DND-41 (cell line): ENCODE data around the gene APPBP2.

Source experiments
- ATAC-seq: fragments of 200-7000 bp; cut with Tn5 transposase; 3 replicates; pipeline ENCODE4 v1.9.1; 2021; ENCODE audit warnings: low read depth; ENCODE audit not compliant: insufficient read depth
- DNase-seq: peaks from one replicate; pipeline ENCODE4 v3.0.0-alpha.2; 2020
- H2AFZ ChIP-seq: 2 replicates; pipeline ENCODE4 v1.6.0; 2012; ENCODE audit warnings: low read depth, low read length
- H3K27ac ChIP-seq: 2 replicates; pipeline ENCODE4 v1.5.1; 2012; ENCODE audit warnings: low read length, inconsistent platforms
- H3K27me3 ChIP-seq: fragments of 200-600 bp; sonication (generic); 2 replicates; pipeline ENCODE4 v1.6.0; 2012; ENCODE audit warnings: low read length, mild to moderate bottlenecking, inconsistent platforms; ENCODE audit not compliant: insufficient read depth, poor library complexity
- H3K36me3 ChIP-seq: 2 replicates; pipeline ENCODE4 v1.5.1; 2012; ENCODE audit warnings: low read length, inconsistent platforms; ENCODE audit not compliant: insufficient read depth
- H3K4me1 ChIP-seq: 2 replicates; pipeline ENCODE4 v1.5.1; 2012; ENCODE audit warnings: mild to moderate bottlenecking, low read length; ENCODE audit not compliant: insufficient read depth
- H3K4me2 ChIP-seq: 2 replicates; pipeline ENCODE4 v1.6.0; 2012; ENCODE audit warnings: mild to moderate bottlenecking, moderate library complexity, low read length, inconsistent platforms; ENCODE audit not compliant: insufficient read depth
- H3K4me3 ChIP-seq, 2 experiments: fragments of 200-600 bp in 1 of 2; shearing (Covaris generic) in 1 of 2; 2 replicates each; pipeline ENCODE4 v1.5.1; 2012 to 2016; ENCODE audit warnings: inconsistent platforms in 2 of 2, low read length in 2 of 2, mild to moderate bottlenecking in 2 of 2, low read depth in 1 of 2, moderate library complexity in 1 of 2
- H3K79me2 ChIP-seq: 2 replicates; pipeline ENCODE4 v1.6.0; 2012; ENCODE audit warnings: low read length, inconsistent platforms; ENCODE audit not compliant: insufficient read depth
- H3K9ac ChIP-seq: 2 replicates; pipeline ENCODE4 v1.6.0; 2012; ENCODE audit warnings: low read depth, mild to moderate bottlenecking, inconsistent platforms, low read length, moderate library complexity
- H3K9me3 ChIP-seq: 2 replicates; pipeline ENCODE4 v1.5.1; 2012; ENCODE audit warnings: low read length, moderate library complexity, mild to moderate bottlenecking, inconsistent platforms; ENCODE audit not compliant: insufficient read depth, severe bottlenecking
- H4K20me1 ChIP-seq: 2 replicates; pipeline ENCODE4 v1.6.0; 2012; ENCODE audit warnings: low read length; ENCODE audit not compliant: insufficient read depth
- EZH2 ChIP-seq: IDR thresholded peaks from 3 replicates; pipeline ENCODE4 v1.6.1; 2012; ENCODE audit warnings: borderline replicate concordance, low read depth, mild to moderate bottlenecking, moderate library complexity, low read length, inconsistent platforms; ENCODE audit not compliant: severe bottlenecking
- TF ChIP-seq, protein P1 (sequence below): IDR thresholded peaks from 2 replicates; pipeline ENCODE4 v1.5.1; 2012; ENCODE audit warnings: borderline replicate concordance, low read length, moderate library complexity, mild to moderate bottlenecking; ENCODE audit not compliant: poor library complexity, severe bottlenecking; ENCODE audit errors: extremely low read depth

Gene APPBP2

DNA sequence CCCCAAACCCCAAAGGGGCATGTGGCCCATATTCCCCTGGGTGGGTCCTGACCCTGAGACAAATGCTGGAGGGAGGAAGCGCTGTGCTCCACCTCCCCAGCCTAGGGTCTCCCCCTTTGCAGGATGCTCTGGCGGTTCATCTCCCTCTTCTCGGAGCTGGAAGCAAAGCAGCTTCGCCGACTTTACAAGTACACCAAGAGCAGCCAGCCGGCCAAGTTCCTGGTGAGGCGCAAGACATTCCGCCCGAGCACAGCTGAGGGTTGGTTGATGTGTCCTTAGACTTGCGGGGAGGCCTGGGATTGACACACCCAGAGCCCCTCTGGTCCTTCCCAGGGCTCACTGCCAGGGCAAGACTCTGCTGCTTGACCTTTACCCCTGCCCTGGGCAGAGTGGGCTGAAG is 99.4 kb downstream of the APPBP2 start:
- Histone ChIP-seq H3K27me3 (no peaks in the 10 kb centered on the region), H3K4me3 (no peak overlapping the region), H2AFZ (no peak overlapping the region), H3K79me2 (no peaks in the 10 kb centered on the region), H3K4me1 (no peaks in the 10 kb centered on the region), H3K36me3 (no peaks in the 10 kb centered on the region), H3K9me3 (no peaks in the 10 kb centered on the region), H3K4me2 (no peak overlapping the region), H3K27ac (no peak overlapping the region), H4K20me1 (no peaks in the 10 kb centered on the region), H3K9ac (no peak overlapping the region)
- TF ChIP-seq EZH2, result no peak
- TF ChIP-seq, protein P1, sequence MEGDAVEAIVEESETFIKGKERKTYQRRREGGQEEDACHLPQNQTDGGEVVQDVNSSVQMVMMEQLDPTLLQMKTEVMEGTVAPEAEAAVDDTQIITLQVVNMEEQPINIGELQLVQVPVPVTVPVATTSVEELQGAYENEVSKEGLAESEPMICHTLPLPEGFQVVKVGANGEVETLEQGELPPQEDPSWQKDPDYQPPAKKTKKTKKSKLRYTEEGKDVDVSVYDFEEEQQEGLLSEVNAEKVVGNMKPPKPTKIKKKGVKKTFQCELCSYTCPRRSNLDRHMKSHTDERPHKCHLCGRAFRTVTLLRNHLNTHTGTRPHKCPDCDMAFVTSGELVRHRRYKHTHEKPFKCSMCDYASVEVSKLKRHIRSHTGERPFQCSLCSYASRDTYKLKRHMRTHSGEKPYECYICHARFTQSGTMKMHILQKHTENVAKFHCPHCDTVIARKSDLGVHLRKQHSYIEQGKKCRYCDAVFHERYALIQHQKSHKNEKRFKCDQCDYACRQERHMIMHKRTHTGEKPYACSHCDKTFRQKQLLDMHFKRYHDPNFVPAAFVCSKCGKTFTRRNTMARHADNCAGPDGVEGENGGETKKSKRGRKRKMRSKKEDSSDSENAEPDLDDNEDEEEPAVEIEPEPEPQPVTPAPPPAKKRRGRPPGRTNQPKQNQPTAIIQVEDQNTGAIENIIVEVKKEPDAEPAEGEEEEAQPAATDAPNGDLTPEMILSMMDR, result no peak
- DNase-seq, result no peak
- no peak for ATAC-seq

DNA sequence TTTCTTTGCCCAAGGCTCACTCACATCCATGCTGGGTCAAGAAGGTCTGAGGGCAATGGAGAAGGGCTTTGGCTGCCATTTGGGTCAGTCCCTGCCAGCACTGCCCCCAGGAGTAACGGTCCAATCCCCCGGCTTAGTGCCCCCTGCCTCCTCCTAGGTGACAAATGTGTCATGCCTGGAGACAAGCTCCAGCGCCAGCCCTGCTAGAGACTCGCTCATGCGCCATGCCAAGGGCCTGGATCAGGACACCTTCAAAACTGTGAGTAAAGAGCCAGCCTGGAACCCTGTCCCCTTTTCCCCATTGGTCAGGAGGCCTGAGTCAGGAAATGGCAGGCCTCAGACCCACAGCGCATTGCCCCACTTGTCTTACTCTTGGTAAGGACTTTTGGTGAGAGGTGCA is 100.4 kb downstream of the APPBP2 start:
- no peak overlapping the region for H2AFZ ChIP-seq
- H3K9ac ChIP-seq, result no peak overlapping the region
- no peak overlapping the region for H3K4me3 ChIP-seq
- H3K4me1 ChIP-seq, result no peaks in the 10 kb centered on the region
- no peaks in the 10 kb centered on the region for H3K27me3 ChIP-seq
- ATAC-seq, result no peak
- H3K79me2 ChIP-seq, result no peaks in the 10 kb centered on the region
- DNase-seq, result no peak
- TF ChIP-seq, protein P1, result no peak
- TF ChIP-seq EZH2, result no peak
- no peak overlapping the region for H3K27ac ChIP-seq
- H3K4me2 ChIP-seq, result no peak overlapping the region
- no peaks in the 10 kb centered on the region for H4K20me1 ChIP-seq
- no peaks in the 10 kb centered on the region for H3K9me3 ChIP-seq
- no peaks in the 10 kb centered on the region for H3K36me3 ChIP-seq

DNA sequence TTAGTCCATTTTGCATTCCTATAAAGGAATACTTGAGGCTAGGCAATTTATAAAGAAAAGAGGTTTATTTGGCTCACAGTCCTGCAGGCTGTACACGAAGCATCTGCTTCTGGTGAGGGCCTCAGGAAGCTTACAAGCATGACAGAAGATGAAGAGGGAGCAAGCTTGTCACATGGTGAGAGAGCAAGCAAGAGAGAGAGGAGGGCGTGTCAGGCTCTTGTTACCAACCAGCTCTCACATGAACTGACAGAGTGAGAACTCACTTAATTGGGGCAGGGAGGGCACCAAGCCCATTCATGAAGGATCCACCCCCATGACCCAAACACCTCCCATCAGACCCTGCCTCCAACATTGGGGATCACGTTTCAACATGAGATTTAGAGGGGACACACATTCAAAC is 102.2 kb downstream of the APPBP2 start:
- H2AFZ ChIP-seq, result no peak overlapping the region
- no peak overlapping the region for H3K4me3 ChIP-seq
- H3K27ac ChIP-seq, result no peak overlapping the region
- H3K9me3 ChIP-seq, result no peaks in the 10 kb centered on the region
- H3K4me1 ChIP-seq, result no peaks in the 10 kb centered on the region
- ATAC-seq (no peak), DNase-seq (no peak)
- no peaks in the 10 kb centered on the region for H3K36me3 ChIP-seq
- no peaks in the 10 kb centered on the region for H4K20me1 ChIP-seq
- H3K79me2 ChIP-seq, result no peaks in the 10 kb centered on the region
- H3K4me2 ChIP-seq, result no peak overlapping the region
- no peaks in the 10 kb centered on the region for H3K27me3 ChIP-seq
- H3K9ac ChIP-seq, result no peak overlapping the region
- TF ChIP-seq EZH2, result no peak
- TF ChIP-seq, protein P1, result no peak

DNA sequence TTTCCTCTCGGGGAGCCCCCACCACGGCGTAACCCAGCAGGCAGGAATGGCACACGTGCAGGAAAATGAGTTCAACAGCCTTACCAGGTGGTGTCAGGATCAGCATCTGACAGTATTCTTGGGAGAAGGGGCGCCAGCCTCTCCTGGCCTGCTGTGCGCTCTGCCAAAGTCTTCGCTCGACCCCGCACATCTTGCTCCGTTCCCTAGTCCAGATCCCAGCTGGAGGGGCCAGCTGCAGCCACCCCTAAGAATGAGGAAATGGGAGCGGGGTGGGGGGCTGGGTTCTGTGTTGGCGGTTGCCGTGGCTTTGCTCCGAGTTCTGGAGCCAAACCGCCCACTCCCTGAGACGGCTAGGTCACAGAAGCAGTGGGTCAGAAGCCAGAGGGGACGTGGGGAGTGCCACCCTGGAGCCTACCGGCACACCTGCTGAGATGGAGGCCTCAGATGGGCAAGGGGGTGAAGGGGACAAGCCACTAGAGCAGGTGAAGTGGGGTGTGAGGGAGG is 103.8 kb downstream of the APPBP2 start, which contains the start of gene CHCT1:
CHCT1 (plus strand) TSS at position 328 of the 504 bp plus-strand sequence; CDS start at position 432, 104 bp downstream.
- no peak for ATAC-seq
- H3K36me3 ChIP-seq, result no peaks in the 10 kb centered on the region
- no peaks in the 10 kb centered on the region for H3K4me1 ChIP-seq
- no peaks in the 10 kb centered on the region for H3K9me3 ChIP-seq
- no peak for DNase-seq
- no peak for TF ChIP-seq EZH2
- TF ChIP-seq, protein P1, result no peak
- no peak within 1 kb of the TSS for H3K9ac ChIP-seq
- no peaks in the 10 kb centered on the region for H4K20me1 ChIP-seq
- H2AFZ ChIP-seq, result no peak within 1 kb of the TSS
- H3K4me2 ChIP-seq, result no peak within 1 kb of the TSS
- no peaks in the 10 kb centered on the region for H3K27me3 ChIP-seq
- no peaks in the 10 kb centered on the region for H3K79me2 ChIP-seq
- no peak within 1 kb of the TSS for H3K4me3 ChIP-seq
- H3K27ac ChIP-seq, result no peak within 1 kb of the TSS
